WTC11 (cell line): Measurements from ENCODE around the gene DUSP15. TPM values are rescaled to one million over a fixed set of nuclear protein-coding genes. Genes with fewer than 3 reads are reported as not detected.

ENCODE experiments used
- ATAC-seq: fragments of 200-7000 bp; cut with Tn5 transposase; 2 replicates; pipeline ENCODE4 v1.10.0; 2021; ENCODE audit warnings: mild to moderate bottlenecking, moderate library complexity
- CTCF ChIA-PET: fragments of 300-600 bp; sonication (Branson Sonifier 250); formaldehyde crosslinking; loops from one replicate; lab custom pipeline; 2021; ENCODE audit warnings: antibody characterized with exemption; lab: Charles Lee
- POLR2A ChIA-PET: fragments of 350-600 bp; sonication (Branson Sonifier 250); formaldehyde crosslinking; loops from one replicate; lab custom pipeline; 2021; ENCODE audit warnings: antibody characterized with exemption; lab: Charles Lee
- DNase-seq: peaks from one replicate; pipeline ENCODE4 v3.0.0; 2021; ENCODE audit warnings: low spot score
- H3K27ac Mint-ChIP-seq: 2 replicates; pipeline ENCODE4 v1.8.0; 2021; ENCODE audit warnings: mixed read lengths
- H3K27me3 Mint-ChIP-seq: 2 replicates; pipeline ENCODE4 v1.8.0; 2021; ENCODE audit warnings: low read depth, mild to moderate bottlenecking, moderate library complexity, mixed read lengths
- H3K36me3 Mint-ChIP-seq: 2 replicates; pipeline ENCODE4 v1.8.0; 2021; ENCODE audit warnings: mixed read lengths
- H3K4me1 Mint-ChIP-seq: 2 replicates; pipeline ENCODE4 v1.8.0; 2022; ENCODE audit warnings: mixed read lengths
- H3K4me3 Mint-ChIP-seq: 2 replicates; pipeline ENCODE4 v1.8.0; 2021; ENCODE audit warnings: mild to moderate bottlenecking, moderate library complexity, mixed read lengths
- H3K9me3 Mint-ChIP-seq: 2 replicates; pipeline ENCODE4 v1.8.0; 2021; ENCODE audit warnings: mixed read lengths
- AR ChIP-seq: fragments of 250-450 bp; sonication (Bioruptor Pico); IDR thresholded peaks from 2 replicates; pipeline ENCODE4 v1.9.0; 2021; ENCODE audit warnings: mild to moderate bottlenecking
- ATF1 ChIP-seq: sonication (generic); formaldehyde crosslinking; IDR thresholded peaks from 2 replicates; pipeline ENCODE4 v1.8.1; 2023; ENCODE audit warnings: mild to moderate bottlenecking, moderate library complexity, missing genetic modification reagents
- CDX4 ChIP-seq: fragments of 250-450 bp; sonication (Bioruptor Pico); IDR thresholded peaks from 2 replicates; pipeline ENCODE4 v1.9.0; 2021; ENCODE audit warnings: moderate library complexity, mild to moderate bottlenecking, inconsistent platforms, borderline replicate concordance
- CTCF ChIP-seq: fragments of 200-600 bp; IDR thresholded peaks from 2 replicates; pipeline ENCODE4 v1.8.0; 2022; ENCODE audit warnings: antibody characterized with exemption
- E2F4 ChIP-seq: sonication (generic); formaldehyde crosslinking; IDR thresholded peaks from 2 replicates; pipeline ENCODE4 v1.8.1; 2022; ENCODE audit warnings: low read depth, mild to moderate bottlenecking, moderate library complexity, missing genetic modification reagents, borderline replicate concordance
- ESRRA ChIP-seq: sonication (generic); formaldehyde crosslinking; IDR thresholded peaks from 2 replicates; pipeline ENCODE4 v1.8.1; 2022; ENCODE audit warnings: mild to moderate bottlenecking, missing genetic modification reagents, borderline replicate concordance
- ETV6 ChIP-seq: sonication (generic); formaldehyde crosslinking; IDR thresholded peaks from 2 replicates; pipeline ENCODE4 v1.8.1; 2022; ENCODE audit warnings: mild to moderate bottlenecking, missing genetic modification reagents
- HMGA2 ChIP-seq: fragments of 250-450 bp; sonication (Bioruptor Pico); IDR thresholded peaks from 2 replicates; pipeline ENCODE4 v1.4.0; 2021; ENCODE audit warnings: mild to moderate bottlenecking, moderate library complexity
- JUN ChIP-seq: sonication (generic); formaldehyde crosslinking; IDR thresholded peaks from 2 replicates; pipeline ENCODE4 v1.8.0; 2023; ENCODE audit warnings: mild to moderate bottlenecking, missing genetic modification reagents
- NFATC4 ChIP-seq: fragments of 250-450 bp; sonication (Bioruptor Pico); IDR thresholded peaks from 2 replicates; pipeline ENCODE4 v1.9.0; 2021; ENCODE audit warnings: mild to moderate bottlenecking
- NR1H2 ChIP-seq: sonication (generic); formaldehyde crosslinking; IDR thresholded peaks from 2 replicates; pipeline ENCODE4 v1.9.0; 2021; ENCODE audit warnings: mild to moderate bottlenecking, moderate library complexity, missing genetic modification reagents
- PRDM15 ChIP-seq: sonication (generic); formaldehyde crosslinking; IDR thresholded peaks from 2 replicates; pipeline ENCODE4 v1.8.0; 2022; ENCODE audit warnings: missing genetic modification reagents
- PREB ChIP-seq: sonication (generic); formaldehyde crosslinking; IDR thresholded peaks from 2 replicates; pipeline ENCODE4 v1.8.1; 2022; ENCODE audit warnings: mild to moderate bottlenecking, missing genetic modification reagents, moderate library complexity, borderline replicate concordance
- TCF7 ChIP-seq: sonication (generic); formaldehyde crosslinking; IDR thresholded peaks from 2 replicates; pipeline ENCODE4 v1.8.0; 2022; ENCODE audit warnings: mild to moderate bottlenecking, low read depth, missing genetic modification reagents, moderate library complexity
- TEAD1 ChIP-seq: sonication (generic); formaldehyde crosslinking; IDR thresholded peaks from 2 replicates; pipeline ENCODE4 v1.8.0; 2022; ENCODE audit warnings: mild to moderate bottlenecking, missing genetic modification reagents
- ZNF121 ChIP-seq: sonication (generic); formaldehyde crosslinking; IDR thresholded peaks from 2 replicates; pipeline ENCODE4 v1.8.0; 2023; ENCODE audit warnings: missing genetic modification reagents
- ZNF423 ChIP-seq: fragments of 250-450 bp; sonication (Bioruptor Pico); IDR thresholded peaks from 2 replicates; pipeline ENCODE4 v2.1.2; 2022; ENCODE audit warnings: mild to moderate bottlenecking, moderate library complexity
- total RNA-seq: library from RNA; stranded (reverse); gene quantifications from 3 replicates; pipeline ENCODE4 v1.2.3, GENCODE V29; 2021

Gene DUSP15
- total RNA-seq, 1 experiment from 2014 or later = 1.7 TPM

- DNase-seq = no peak
- H3K4me1 Mint-ChIP-seq = peaks cover 20% of the 10 kb centered on the region
- no peaks in the 10 kb centered on the region for H3K36me3 Mint-ChIP-seq
- H3K9me3 Mint-ChIP-seq = no peaks in the 10 kb centered on the region
- ChIA-PET POLR2A (no interaction called here), CTCF (interaction anchor here (0.5 to 3.9 kb wide), 52 partner anchors 9 to 566 kb away, joined by 3 to 38 read pairs (median 4); partner anchors contain the start of gene PDRG1)
- no peak for ATAC-seq
- no peak for TF ChIP-seq TCF7 (CRISPR knock-in tag)
- TF ChIP-seq PREB (CRISPR knock-in tag) = no peak
- no peak for TF ChIP-seq ZNF423 (CRISPR knock-in tag)
- TF ChIP-seq TEAD1 (CRISPR knock-in tag) = no peak
- no peak for TF ChIP-seq ATF1 (CRISPR knock-in tag)
- TF ChIP-seq PRDM15 (CRISPR knock-in tag) = no peak
- no peak for TF ChIP-seq CDX4 (CRISPR knock-in tag)
- no peak for TF ChIP-seq NFATC4 (CRISPR knock-in tag)
- TF ChIP-seq AR (CRISPR knock-in tag) = no peak
- TF ChIP-seq NR1H2 (CRISPR knock-in tag) = no peak
- no peak for TF ChIP-seq ZNF121
- TF ChIP-seq ESRRA (CRISPR knock-in tag) = no peak
- TF ChIP-seq CTCF = no peak; the same call in 1 of the 2 replicates
- TF ChIP-seq ETV6 (CRISPR knock-in tag) = no peak
- no peak for TF ChIP-seq JUN (CRISPR knock-in tag)
- no peak for TF ChIP-seq HMGA2
- TF ChIP-seq E2F4 (CRISPR knock-in tag) = no peak
- TF ChIP-seq, all 79 proteins: peak for 0
- H3K4me3 Mint-ChIP-seq = no peak overlapping the region
- H3K27me3 Mint-ChIP-seq = peaks cover 35% of the 10 kb centered on the region
- H3K27ac Mint-ChIP-seq = no peak overlapping the region
These were observed 23.6 kb downstream of the DUSP15 start for GRCh38 chr20:31846793-31847138.
